Activated CD4-positive, CD25-positive, alpha-beta regulatory T cell treated with anti-CD3 and anti-CD28 coated beads, Interleukin-2, amount 50 U/mL, for 24 hours (primary cell): ENCODE measurements around the gene KRTCAP2.
A peak's percentile ranks its signal among the peaks of the same experiment; 100 is the strongest.
"Not testable (repeated sequence)": the region's sequence is repeated elsewhere in the genome, so short reads cannot be mapped to it uniquely, and the experiment has no call there.

ENCODE experiments used
- ATAC-seq, 2 donors: fragments of 150-1000 bp; cut with Tn5 transposase; one replicate each; pipeline ENCODE4 v1.10.0; 2021; ENCODE audit warnings: mild to moderate bottlenecking in 1 of 2, moderate library complexity in 1 of 2

KRTCAP2 gene

DNA sequence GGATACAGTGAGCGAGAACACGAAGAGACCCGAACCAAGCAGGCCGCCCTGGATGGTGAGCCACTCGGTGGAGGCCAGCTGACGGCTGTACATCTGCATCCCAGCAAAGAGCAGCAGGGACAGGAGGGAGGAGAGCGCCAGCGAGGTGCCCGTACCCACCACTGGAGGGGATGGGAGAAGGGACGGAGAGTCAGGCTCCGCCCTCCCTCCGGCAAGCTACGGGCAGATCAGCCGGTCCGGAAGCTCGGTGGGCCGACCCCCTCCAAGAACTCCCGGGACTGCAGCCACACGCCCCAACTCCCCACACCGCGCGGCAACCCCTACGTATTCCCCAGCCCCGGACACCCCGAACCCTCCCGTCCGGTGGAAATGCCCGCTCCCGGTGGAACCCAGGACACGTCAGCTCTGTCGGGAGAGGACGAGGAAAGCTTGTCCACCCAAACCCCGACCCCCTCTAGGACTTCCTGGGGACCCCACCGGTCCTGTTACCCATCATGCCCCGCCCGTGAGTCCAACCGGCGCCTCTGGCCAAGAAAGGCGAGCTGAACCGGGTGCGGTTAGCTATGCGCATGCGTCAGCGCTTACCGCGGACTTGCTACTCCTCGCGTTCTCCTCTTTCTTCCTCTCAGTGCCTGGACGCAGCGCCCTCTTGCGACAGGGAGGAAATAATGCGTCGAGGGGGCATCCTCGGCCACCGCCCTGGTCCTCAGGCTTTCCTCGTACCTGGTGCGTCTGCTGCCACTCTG is at the start of gene KRTCAP2:
Gene KRTCAP2 (minus strand): TSS at position 573 of the 746 bp plus-strand sequence. CDS start 80 bp downstream, at position 493.
- peak; percentile 85 to 88 for ATAC-seq

DNA sequence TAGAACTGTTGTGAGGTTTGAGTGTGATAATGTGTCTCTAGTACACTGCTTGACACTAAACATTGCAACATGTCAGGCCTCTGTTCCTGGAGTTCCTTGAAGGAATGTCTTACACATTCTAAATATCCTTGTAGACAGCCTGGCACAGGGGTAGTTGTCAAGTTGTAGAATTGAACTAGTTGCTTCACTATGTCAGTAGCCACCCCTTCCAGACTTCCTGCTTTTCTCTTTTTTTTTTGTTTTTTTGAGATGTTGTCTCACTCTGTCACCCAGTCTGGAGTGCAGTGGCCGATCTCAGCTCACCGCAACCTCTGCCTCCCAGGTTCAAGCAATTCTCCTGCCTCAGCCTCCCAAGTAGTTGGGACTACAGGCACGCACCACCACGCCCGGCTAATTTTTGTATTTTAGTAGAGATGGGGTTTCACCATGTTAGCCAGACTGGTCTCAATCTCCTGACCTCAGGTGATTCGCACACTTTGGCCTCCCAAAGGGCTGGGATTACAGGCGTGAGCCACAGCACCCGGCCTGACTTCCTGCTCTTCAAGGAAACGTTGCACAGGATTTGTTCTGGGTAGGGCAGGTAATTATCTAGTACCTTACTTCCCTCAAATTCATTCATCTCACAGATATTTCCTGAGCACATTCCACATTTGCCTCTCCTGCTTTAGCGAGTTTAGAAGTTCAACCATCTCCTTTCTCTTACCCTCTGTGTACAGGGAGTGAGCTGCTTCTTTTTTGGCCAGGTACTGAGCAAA is 47.3 kb upstream of the KRTCAP2 start:
- not testable (repeated sequence) for ATAC-seq

DNA sequence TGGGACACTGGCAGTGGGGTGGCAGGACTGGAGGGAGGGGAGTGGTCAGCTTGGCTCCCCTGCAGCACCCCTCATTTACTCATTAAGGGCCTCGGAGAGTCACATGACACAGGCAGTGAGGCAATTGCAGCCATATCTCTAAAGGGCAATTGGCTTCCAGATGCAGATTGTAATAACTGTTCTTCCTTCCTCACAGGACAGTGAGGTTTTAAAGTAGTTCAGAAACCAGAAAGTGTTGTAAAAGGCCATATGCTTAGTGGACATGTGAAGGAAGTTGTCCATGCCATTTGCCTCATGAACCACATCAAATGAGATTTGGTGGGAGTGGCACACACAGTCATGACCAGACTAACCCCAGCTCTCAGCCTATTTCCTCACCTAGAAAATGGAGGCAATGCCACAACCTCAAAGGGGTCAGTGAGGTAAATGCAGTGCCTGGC is 46.5 kb upstream of the KRTCAP2 start:
- ATAC-seq = no peak

DNA sequence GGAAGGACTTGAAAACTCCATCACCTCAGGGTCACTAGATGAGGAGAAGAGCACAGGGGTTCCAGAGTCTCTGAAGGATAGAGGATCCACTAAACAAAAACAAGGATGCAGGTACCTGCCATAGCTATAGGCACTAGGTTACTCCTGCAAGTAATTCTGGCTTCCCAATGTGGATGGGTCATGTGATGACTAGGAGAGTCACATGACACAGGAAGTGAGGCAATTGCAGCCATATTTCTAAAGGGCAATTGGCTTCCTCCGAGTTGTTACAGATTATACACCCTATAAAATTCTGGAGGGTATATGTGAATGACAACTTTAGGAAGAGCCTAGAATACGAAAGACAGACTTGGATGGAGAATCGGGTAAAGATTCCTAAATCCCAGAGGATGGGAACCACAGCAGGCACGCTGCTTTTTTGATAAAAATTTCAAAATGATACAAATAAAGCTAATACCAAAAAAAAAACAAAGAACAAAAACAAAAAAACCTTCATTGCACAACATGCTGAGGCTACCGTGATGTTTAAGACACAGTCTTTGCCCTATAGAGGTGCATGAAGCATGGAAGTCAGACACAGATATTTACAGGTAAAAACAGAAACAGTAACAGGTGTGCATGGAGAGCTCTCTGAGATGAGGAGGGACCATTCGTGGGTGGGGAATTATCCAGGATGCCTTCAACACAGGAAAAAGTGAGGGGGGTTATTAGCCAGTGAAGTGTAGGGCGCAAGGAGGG is 45.9 kb upstream of the KRTCAP2 start:
- no peak for ATAC-seq

DNA sequence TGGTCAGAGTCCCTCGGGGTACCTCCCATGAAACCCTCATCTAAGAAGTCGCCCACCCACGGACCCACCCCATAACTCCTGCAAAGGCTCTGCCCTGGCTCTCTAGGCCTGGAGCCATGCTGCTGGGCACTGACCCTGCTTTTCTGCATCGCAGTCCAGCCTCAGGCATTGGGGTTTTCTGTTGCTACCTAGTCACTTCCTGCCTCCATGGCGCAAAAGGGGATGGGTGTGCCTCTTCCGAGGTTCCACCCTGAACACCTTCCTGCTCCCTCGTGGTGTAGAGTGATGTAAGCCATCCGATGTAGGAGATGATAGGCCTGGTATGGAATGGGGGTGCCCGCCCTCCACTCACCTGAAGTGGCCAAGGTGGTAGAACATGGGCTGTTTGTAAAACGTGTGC is 41.6 kb upstream of the KRTCAP2 start:
- not testable (repeated sequence) for ATAC-seq

DNA sequence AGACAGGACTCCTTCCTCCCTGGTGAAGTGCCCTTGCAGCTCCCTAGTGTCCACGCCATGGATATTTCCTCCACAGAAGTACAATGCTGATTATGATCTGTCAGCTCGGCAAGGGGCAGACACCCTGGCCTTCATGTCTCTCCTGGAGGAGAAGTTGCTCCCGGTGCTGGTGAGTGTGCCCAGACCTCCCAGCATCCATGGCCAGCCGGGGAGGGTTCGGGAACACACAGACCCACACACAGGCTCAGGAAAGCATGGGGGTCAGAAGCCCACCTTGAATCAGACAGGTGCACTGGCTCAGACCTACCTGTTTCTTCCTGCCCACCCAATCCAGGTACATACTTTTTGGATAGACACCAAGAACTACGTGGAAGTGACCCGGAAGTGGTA is 38.9 kb upstream of the KRTCAP2 start:
- ATAC-seq = not testable (repeated sequence)

DNA sequence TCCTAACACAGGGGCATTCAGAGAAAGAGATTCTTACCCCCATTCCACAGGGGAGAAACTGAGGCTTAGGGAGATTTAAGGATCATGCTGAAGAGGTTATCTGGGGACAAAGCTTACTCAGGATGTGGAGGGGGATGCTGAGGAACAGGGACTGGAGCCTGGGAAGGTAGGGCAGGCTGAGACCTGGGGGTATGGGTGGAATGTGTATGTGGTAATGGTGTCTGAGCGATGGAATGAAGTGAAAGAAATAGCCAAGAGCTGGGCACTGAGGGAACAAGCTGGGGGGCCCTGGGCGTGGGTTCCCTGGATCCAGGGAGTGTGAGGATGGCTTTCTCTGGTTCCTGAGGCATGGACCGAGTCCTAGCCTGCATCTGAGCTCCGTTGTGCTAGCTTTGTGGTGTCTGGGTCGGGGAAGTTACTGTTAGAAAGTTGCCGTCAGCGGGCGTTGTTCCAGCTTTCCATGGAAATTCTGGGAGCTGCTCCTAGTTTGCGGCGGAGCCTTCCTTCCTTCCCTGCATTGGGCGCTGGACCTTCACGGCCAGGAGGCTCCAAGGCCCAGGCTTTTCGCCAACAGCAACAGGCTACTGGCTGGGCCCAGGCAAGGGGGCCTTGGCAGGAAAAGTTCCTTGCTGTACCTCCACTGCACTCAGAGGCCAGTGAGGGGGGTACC is 38.4 kb upstream of the KRTCAP2 start:
- not testable (repeated sequence) for ATAC-seq

DNA sequence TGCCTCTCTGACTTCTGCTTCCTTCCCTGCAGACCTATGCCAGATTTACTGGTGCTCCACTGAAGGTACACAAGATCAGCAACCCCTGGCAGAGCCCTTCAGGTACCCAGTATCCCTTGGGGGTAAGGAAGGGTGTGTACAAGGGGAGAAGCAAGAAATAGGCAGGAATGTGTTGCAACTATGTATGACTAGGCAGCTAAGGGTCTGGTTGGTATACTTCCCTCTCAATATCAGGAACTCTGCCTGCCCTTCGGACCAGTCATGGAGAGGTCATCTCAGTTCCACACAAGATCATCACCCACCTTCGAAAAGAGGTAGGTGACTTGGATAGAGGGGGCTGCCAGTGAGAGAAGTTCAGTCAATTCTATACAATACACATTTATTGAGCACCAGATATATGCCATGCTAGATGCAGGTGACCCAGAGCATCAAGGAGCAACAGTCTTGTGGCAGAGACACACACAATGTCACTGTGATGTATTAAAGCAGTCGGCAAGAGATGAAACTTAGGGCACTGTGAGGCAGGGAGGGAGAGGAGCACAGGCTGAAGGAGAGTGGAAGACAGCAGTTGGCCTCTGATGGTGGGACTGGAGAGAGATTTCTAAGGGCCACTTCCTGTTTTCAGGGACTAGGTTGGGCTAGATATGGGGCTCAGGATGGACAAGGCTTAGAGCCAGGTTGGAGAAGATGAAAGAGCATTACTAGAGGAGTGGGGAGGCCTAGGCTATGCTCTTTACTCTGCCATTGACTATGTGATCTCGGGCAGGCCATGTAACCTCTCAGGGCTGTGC is 37.4 kb upstream of the KRTCAP2 start:
- no peak for ATAC-seq

DNA sequence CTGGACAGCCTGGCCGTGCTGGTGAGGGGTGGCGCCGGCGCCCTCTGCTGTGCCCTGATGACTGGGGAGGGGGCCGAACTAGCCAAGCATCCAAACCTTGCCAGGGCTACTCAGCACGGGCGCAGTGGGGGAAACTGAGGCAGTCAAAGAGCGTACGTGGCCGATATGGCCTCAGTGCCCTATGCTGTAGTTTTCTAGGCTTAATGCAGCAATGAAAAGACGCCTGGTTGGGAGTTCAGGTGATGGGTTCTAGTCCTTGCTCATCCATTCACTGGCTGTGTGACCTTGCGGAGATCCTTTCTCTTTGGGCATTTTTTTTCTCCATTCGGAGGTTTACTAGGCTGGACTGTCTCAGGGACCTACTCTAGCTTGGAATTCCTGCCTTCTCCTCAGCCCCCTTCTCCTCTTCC is 36.2 kb upstream of the KRTCAP2 start:
- ATAC-seq = no peak

DNA sequence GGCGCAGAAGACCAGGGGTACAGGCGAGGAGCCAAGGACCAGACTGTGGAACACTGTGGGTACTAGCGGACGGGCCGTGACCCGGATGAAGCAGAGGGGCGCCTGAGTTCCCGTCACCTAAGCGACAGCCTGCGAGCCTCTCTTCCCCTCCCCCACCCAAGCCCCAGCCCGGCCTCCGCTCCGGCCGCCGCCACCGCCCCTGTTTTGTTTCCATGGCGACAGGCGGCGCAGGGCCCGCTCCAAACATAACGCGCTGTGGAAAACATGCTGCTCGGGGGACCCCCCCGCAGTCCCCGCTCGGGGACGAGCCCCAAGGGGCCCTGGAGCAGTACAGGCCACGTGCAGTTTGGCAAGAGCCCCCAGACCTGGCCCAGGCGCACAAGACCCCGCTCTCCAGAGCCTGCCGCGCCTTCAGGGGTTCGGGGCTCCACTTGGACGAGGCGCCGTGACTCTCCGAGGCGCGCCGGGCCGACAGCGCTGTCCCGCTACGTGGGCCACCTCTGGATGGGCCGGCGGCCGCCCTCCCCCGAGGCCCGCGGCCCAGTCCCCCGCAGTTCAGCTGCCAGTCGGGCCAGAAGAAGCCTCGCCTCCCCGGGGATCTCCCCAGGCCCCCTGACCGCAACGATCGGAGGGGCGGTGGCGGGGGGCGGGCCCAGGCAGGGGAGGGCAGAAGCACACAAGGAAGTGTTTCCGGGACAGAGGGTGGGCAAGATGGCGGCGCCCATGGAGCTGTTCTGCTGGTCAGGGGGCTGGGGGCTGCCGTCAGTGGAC is 35.6 kb upstream of the KRTCAP2 start, which contains the start of gene MTX1:
Gene MTX1 (plus strand): TSS at position 155 of the 771 bp plus-strand sequence. CDS start 110 bp downstream, at position 265.
- ATAC-seq = peak; percentile 86 to 89

DNA sequence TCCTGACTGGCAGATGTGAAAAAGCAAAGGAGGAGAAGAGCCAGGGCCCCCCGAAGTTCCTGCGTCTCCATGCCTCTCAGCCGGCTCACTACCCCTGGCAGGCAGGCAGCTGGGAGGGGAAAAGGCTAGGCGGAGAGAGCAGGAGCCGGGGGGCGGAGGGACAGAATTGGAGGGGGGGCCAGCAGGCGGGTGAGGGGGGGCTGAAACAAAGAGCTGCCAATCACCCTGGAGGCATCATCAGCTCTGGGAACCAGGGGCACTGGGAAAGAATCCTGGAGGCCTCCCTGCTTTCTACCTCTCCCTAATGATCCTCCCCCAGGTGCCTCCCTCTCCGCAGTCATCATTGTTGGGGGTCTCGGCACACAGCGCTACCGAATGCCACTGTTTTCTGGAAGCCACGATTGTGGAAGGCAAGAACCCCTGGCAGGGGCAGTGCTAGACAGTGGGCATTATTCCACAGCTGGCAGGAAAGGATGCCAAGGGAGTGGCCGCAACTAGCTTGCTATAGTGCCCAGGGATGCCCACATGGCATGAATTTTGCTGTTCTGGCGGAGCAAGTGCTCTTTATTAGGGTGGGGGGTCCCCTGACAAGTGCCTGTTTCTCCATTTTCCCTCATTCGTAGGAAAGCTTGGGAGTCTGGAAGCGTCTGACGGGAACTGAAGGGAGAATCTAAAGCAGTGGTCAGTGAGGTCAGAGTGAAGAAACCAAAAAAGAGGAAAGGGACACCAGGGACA is 34.9 kb upstream of the KRTCAP2 start, which contains the start of gene THBS3:
Gene THBS3 (minus strand): TSS at position 92 of the 735 bp plus-strand sequence. CDS start 21 bp downstream, at position 71.
- no peak for ATAC-seq

DNA sequence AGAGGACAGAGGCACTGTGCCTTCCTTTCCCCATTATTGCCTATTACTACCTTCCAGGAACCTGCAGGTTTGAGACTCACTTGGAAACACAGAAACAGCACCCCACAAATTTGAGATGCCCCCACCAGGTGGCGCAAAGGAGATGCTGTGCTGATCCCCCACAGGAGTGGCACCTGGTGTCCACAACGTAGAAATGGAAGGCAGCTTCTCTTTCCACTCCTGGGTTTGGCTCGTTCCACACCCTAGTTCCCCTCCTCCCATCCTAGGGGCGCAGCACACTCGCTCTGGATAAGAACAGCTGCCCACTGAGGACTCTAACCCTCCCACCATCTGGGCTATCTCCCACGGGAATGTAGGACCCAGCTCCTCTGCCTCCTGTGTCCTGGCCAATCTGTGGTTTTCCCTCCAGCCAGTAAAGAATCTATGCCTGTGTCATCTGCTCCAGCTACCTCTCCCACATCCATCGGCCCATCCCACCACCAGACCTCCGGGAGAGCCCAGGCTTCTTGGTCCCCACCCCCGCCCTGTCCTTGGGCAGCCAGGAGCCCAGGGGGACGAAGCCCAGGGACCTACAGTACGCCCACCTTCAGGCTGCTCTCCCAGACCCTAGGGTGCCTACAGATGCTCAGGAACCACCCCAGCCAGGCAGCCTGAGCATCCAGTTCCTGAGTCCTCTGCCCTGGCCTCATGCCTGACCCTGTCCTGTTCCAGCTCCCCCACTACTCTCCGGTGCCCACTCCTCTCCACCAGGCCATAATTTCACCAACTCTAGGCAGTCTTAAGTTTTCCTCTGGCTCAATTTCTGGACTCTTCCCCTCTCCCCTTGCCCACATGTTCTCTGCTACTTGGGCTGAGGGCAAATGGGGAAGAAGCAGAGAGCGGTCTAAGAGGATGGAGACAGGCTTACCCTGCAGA is 34.0 kb upstream of the KRTCAP2 start:
- ATAC-seq = peak; percentile 36 to 57

DNA sequence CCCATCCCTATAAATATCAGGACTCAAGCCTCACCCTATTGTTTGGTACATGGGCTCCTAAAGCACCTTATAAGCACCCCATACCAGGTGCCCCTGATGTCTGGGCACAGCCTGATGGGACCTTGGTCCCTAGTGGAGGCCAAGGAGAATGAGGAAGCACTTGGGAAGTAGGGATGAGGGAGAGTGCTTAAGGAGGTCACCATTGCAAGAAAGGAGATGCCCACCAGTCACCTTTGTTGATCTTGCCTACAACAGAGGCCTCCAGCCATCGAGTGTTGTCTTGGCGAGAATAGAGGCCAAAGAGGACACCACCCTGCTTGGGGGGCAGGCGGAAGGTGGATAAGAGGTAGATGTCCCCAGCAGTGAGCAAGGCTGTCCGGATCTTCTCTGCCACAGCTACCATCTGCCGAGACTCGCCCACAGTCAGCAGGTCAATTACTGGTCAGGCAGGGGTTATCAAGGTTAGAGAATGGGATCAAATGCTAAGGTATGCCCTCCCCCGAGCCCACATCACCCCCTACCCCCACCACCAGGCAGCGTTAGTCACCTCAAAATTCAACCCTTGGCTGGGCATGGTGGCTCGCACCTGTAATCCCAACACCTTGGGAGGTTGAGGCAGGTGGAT is 33.0 kb upstream of the KRTCAP2 start:
- no peak for ATAC-seq

DNA sequence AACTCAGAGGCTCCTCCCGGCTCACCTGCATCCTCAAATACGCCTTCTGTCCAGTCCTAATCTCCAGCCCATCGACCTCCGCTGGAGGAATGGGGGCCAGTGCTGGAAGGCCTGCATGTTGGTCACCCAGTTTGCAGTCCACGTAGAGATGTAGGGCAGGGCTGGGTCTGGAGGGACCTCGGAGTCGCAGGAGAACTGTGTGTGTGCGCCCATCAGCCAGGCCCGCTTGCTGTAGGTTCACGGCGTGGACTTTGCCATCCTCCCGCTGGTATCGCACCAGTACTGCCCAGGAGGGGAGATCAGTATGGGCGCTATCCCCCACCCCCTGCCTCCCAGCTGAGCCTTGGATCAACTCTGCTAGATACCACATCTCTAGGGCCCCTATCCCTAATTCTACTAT is 31.9 kb upstream of the KRTCAP2 start:
- no peak for ATAC-seq

DNA sequence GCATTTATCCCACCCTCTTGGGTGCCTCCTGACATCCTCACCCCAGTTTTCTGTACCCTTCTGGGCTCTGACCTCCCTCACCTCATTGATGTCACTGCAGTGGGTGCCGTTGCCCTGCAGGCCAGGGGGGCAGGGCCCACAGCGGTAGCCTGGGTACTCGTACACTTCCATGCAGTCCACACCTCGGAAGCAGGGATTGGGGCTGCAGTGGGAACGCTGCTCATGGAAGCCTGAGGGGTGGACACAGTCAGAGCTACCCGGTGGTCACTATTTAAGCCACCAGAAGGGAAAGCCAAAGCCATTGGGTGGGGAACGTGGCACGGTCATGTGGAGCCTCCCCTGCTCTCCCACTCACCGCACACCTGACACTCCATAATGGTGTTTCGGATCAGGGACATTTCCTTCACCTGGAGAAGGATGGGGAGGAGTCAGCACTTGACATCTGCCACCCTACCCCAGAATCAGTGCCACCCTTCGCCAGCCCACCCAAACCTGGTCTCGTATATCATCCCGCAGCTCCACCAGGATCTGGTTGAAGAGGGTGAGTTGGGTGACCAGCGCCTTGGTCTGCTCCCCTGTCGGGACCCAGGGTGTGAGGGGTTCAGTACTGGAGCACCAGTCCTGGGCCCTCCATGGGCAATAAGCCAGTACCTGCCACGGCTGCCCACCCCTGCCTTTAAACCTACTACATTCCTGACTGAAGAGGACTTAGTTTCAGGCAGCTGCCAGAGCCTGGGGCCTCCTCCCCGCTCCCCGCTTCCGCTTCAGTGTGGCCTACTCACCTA is 29.8 kb upstream of the KRTCAP2 start:
- no peak for ATAC-seq

DNA sequence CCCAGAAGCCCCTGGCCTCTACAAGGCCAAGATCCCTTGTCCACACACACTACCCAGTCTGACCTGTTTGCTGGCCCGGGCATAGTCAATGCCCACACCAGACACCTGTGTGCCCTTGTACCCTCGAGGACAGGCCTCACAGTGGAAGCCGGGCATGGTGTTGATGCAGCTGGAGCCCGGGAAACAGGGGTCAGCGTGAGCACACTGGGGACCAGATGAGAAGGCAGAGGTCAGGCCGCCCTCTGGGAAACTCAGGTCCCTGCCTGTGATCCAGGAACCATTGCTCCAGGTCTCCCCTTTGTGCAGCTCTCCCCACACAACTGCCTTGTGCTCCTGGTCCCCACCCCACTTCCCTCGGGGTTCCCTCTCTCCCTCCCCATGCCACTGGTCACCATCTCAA is 29.1 kb upstream of the KRTCAP2 start:
- ATAC-seq = no peak

DNA sequence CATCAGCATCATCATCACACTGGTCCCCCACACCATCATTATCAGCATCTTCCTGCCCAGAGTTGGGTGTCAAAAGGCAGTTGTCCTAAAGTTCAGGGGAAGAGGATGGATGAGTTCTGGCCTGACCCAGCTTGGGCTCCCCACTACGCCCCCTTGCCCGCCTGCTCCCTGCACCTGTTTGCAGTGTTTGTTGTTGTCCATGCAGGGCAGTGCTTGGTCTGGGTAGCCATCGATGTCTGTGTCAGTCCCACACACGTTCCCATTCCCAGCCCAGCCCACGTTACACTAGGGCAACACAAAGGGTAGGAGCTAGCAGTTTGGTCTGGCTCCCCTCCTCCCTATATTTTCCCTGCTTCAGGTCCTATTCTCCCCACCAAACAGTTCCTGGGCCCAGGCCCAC is 27.8 kb upstream of the KRTCAP2 start:
- ATAC-seq = no peak

DNA sequence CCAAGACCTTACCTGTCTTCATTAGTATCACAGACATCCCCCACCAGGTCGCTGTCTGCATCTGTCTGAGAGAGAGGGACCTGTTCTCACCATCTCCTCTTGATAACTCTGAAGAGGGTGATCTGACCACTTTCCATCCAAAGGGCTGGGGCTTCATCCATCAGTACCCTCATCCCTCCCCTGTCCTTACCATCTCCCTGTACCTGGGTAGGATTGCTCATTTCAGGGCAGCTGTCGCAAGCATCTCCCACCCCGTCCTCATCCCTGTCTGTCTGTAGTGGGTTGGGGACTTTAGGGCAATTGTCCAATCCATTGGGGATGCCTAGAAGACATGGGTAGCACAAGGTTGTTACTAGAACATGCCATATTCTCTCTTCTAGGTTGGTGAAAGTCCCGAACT is 26.7 kb upstream of the KRTCAP2 start:
- no peak for ATAC-seq
